Nasal cavity respiratory epithelium epithelial cell of viscerocranial mucosa (primary cell): ENCODE results near the gene SH3GLB1. TPM values are rescaled to one million over a fixed set of nuclear protein-coding genes. Genes with fewer than 3 reads are reported as not detected.

Source experiments
- total RNA-seq: library from RNA; depleted of rRNA; stranded (reverse); fragments of >200 nt; gene quantifications from 2 replicates; pipeline ENCODE4 v1.2.3, GENCODE V29; 2014

The SH3GLB1 gene
- total RNA-seq = 23.2 and 68.0 TPM in 2 replicates

DNA sequence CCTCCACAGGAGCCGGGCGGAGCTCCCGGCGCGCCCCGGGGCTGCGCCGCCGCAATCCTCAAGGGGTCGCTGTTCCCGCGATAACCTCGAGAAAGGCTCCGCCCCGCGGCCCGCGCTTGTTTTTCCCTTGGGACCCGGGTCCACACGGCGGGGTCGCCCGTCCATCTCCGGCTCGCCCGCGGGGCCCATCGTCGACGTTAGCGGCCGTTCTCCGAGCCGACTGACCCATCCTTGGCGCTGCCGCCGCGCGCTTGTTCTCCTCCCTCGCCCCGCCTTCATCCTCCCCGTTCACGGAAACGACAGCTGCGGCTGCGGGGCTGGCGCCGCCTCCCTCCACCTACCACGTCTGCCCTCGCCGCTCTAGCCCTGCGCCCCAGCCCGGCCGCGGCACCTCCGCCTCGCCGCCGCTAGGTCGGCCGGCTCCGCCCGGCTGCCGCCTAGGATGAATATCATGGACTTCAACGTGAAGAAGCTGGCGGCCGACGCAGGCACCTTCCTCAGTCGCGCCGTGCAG lies at the start of gene SH3GLB1:
TSS of gene SH3GLB1 (plus strand) at position 119 of the 514 bp plus-strand sequence. CDS start at position 443, 324 bp downstream.

Other genes with a start within 250 kb of the SH3GLB1 start
- 0.07 TPM in 1 of 2 replicates, not detected in the other for gene CLCA1, start 235.6 kb upstream of the SH3GLB1 start, total RNA-seq
- 0.34 and 26.7 TPM in 2 replicates for gene CLCA4, start 157.5 kb upstream of the SH3GLB1 start, total RNA-seq
- 156 and 193 TPM in 2 replicates for gene SELENOF, start 209.6 kb downstream of the SH3GLB1 start, total RNA-seq
- gene HS2ST1, start 210.1 kb downstream of the SH3GLB1 start, total RNA-seq = 23.6 and 24.8 TPM in 2 replicates